ENCODE measurements around the gene HPSE2.

DNA sequence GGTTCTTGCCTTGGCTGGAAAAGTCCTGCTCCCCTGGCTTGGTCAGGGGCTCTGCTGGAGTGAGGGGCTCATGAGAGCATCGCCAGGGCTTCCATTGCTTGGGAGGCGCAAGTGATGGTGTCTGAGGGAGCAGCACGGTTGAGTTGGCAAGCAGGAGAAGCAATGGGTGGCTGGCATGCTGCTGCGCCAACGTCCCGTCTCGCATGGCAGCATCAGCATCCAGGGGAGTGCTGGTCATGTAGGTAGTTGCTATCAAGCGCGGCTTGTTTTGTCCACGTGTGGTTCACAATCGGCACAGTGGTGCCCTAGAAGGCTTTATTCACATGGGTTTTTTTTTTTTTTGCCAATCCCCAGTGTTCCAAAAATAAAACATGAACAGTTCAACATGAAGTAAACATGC lies 824.5 kb downstream of the HPSE2 start:
- TF ChIP-seq, protein P1, sequence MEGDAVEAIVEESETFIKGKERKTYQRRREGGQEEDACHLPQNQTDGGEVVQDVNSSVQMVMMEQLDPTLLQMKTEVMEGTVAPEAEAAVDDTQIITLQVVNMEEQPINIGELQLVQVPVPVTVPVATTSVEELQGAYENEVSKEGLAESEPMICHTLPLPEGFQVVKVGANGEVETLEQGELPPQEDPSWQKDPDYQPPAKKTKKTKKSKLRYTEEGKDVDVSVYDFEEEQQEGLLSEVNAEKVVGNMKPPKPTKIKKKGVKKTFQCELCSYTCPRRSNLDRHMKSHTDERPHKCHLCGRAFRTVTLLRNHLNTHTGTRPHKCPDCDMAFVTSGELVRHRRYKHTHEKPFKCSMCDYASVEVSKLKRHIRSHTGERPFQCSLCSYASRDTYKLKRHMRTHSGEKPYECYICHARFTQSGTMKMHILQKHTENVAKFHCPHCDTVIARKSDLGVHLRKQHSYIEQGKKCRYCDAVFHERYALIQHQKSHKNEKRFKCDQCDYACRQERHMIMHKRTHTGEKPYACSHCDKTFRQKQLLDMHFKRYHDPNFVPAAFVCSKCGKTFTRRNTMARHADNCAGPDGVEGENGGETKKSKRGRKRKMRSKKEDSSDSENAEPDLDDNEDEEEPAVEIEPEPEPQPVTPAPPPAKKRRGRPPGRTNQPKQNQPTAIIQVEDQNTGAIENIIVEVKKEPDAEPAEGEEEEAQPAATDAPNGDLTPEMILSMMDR (IDR thresholded peaks at IDR 0.05; ENCODE audit: borderline replicate concordance, extremely low read depth, low read length, poor library complexity, severe bottlenecking), result no peak
- no peak for TF ChIP-seq EZH2 (IDR thresholded peaks at IDR 0.05; ENCODE audit: borderline replicate concordance, low read depth, low read length, severe bottlenecking)

Data from DND-41 (cell line).